HG02943 (cell line): ENCODE data around the gene ADRB1.

Experiments
- ATAC-seq: cut with Tn5 transposase; IDR thresholded peaks from one replicate; pipeline ENCODE4 v1.9.1; 2021; ENCODE audit warnings: mild to moderate bottlenecking, low read depth, moderate library complexity; ENCODE audit not compliant: unreplicated experiment

Gene ADRB1

DNA sequence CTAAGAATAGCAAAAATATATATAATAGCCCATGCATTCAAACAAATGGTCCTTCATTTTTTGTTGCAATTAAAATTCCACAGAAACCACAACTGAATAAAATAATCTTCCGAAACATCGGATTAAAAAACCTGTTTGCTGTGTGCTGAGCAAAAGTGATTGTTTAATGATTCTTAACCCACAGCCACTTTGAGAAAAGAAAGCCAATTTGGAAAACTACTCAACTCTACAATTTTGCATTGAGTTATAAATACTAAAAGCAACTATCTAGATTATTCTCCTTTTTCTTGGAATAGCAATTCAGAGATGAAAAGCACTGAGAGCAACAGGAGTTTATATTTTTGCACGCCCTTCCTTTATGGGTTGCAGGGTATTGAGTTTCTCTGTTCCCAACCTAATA is 8.0 kb downstream of the ADRB1 start:
- no peak for ATAC-seq

DNA sequence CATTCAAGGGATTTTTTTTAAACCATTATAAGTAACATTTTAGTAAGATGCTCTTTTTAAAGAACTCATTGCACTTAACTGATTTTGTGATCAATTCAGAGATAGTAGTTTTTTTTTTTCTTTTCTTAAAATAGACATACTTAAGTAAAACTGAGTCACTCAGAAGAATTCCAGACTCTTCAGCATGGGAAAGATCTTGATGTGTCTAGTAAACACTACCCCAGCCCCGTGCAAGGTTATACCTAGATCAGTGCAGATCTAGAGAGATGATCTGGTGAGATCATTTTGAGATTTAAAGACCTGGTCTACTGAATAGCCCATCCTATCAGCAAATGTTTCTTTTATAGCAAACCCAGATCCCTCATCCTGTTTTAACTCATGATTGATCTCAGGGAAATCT is 8.6 kb downstream of the ADRB1 start:
- ATAC-seq, result no peak

DNA sequence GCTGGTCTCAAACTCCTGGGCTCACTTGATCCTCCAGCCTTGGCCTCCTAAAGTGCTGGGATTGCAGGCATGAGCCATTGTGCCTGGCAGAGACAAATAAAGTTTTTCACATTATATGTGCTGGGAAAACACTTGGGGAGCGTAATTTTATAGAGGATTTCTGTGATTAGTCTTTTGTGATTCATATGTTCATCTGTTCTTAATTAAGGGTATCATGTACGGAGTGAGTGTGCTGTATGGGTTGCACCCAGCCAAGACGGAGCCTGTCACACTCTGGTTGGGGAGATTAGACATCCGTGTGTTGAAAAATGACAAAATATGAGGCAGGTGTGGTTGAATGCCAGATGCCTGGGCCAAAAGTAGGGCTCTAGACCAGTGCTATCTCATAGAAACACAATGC is 10.3 kb downstream of the ADRB1 start:
- no peak for ATAC-seq

DNA sequence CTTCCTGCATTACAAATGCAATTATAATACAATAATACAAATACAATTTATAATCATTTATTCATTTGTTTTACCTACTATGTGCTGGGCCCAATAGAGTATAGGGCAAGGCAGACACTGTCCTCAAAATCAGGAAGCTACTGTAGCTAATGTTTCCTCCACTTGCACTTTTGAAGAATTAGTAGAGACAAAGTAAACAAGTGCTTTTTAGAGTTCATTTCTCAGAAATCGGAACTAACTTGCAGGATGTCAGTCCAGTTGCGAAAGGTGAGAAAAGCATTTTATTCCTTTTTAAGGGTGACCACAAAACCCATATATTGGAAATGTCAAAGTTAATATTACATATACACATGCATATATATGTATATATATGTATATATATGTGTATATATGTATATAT is 14.2 kb downstream of the ADRB1 start:
- ATAC-seq, result no peak

DNA sequence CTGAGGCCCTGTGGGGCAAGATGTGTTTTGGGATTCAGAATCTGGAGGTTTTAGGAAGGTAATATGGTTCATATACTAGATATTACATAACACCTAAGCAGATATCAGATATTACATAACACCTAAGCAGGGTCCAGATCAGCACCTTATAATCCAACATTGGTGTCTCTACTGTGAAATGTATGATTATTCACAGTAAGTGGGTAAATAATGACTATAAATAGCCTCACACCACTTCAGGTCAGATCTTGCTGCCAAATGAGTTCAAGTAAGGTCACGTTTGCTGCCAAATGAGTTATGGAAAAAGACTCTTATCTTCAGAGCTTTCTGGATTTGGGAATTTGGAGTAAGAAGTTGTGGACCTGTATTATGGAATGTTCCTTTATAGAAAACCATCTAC is 14.6 kb downstream of the ADRB1 start:
- no peak for ATAC-seq

DNA sequence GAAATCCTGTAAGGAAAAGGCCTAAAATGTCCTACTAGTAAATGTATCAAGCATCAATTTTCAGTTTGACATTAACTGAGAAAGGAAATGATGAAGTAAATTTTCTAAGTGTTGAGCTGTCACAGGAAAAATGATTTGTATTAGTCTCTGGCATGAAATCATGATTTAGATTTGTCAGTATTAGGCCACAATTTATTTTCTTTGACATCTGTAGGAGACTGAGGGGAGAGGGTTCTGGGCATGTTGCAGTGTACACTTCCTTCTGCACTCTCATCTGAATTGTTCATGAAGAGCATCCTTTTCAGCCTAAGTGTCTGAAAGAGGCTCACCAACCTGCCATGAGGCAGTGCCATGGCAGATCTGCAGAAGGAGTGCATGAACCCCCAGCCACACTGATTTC is 15.9 kb downstream of the ADRB1 start:
- ATAC-seq, result no peak

DNA sequence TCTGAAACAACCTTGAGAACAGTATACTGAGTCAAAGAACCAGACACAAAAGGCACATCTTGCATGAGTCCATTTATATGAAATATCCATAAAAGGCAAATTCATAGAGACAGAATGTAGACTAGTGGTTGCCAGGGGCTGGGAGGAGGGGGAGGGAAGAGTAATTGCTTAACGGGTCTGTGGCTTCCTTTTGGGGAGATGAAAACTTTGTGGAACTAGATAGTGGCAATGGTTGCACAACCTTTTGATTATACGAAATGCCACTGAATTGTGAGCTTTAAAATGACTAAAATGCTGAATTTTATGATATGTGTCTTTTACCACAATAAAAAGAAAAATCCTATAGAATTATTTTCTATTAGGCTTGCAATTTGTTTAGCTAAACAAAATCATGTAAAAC is 16.8 kb downstream of the ADRB1 start:
- ATAC-seq, result no peak

DNA sequence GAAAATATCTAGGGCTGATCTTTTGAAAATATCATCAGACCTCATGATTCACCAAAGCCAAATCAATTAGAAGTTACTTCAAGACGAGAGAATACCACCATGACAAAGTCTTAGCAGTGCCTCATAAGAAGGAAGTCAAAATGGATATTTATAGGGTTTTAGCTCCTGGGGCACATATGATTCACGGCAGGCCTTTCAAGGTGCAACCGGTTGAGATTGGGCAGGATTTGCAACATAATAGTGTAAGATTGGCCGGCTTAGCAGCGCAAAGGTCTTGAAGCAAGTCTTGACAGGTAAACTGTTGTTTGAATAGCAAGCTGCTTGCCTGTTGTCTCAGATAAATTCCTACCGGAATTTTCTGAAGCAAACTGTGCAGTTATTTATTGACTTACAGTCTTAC is 17.5 kb downstream of the ADRB1 start:
- ATAC-seq, result no peak

DNA sequence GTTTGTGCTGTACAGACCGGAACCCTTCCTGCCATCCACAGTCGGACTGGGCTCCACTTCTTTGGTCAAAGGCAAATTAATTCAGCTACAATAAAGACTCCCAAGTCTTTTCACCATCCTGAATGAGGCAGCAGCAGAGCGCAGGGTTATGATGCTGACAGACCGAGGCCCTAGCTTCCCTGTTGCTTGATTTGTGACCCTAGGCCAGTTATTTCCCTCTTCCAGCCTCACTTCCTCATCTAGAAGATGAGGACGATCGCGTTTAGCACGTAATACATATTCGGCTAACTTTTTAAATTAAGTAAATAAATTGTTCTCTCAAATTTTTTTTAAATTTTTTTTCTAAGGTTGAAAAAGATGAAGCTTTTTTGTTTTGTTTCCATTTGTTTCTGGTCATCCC is 18.1 kb downstream of the ADRB1 start:
- no peak for ATAC-seq

DNA sequence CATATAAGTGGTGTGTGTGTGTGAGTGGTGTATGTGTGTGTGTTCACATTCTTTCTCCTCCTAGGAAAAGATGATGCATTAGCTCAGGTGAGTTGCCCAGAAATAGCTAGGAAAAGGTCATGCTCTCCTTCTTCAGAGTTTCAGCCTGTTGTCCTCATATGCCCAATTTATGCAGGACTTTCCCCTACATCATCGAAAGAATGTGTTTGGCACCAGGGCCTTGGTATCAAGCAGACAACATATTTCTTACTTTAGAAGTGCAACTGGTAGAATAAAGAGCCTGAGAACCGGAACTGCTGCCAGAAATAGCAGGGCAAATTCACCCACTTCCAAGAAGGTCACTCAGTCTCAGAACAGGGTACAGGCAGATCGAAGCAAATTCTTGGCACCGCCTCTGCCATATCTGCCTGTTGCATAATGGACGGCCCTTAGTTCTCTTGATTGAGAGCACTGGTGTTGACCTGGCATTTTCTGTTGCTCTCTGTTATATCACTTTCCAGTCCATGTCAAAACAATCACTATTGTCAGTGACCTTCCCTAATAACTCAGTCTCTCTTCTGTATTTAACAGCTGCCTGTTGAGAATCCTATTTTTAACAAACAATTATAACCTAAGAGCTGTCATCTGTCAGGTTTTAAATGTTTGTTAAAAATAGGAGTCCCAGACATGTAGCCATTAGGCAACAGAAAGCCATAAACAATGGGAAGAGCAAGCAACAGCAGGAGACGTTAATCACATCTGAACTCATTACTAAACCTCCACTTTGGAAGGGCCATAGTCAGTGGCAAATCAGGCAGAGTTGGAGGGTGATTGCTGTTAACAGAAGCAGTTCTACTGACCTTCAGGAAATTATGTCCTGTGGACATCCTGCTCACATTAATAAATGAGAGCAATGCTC is 20.7 kb downstream of the ADRB1 start:
- no peak for ATAC-seq

DNA sequence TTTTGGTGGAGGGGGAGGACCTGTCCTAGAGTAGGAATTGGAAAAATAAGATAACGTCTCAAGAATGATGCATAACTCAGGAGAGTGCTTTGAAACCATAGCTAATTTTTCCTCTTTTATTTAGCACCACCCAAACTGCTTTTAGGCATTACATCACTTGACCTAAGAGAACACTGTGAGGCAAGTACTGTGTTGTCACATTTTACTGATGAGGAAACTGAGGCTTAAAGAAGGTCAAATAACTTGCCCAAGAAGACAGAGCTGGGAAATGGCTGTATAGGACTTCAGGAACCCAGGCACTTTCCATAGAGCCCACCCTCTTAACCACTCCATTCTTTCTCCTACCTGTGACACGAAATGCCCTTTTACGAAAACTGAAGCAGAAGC is 21.4 kb downstream of the ADRB1 start:
- ATAC-seq, result no peak

DNA sequence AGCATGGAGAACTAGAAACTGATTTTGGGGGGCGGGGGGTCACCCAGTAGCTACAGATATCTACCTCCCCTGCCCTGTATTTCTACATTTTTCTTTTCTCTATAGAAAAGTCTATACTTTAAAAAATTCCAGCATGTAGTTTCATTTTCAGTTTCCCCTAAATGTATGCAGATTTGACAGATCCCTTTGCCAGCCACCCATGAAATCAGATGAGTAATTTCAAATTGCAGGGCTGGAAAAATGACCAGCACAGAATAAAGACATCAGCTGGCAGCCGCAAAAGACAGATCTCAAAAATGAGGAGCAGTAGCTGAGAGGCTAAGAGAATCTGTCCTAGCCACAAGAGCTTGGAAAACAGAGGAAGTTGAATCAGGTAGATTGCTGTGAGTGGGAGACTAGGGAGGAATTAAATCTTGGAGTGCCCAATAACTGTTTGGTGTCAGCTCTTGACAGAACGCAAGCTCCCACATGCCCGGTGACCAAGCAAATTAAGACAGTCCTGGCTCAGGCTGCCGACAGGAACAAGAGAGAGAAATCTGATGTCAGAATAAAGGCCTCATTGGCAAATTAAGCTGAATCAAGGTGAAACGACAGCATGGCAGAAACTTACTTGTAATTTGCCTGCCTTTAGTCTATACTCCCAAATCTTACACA is 24.5 kb downstream of the ADRB1 start:
- ATAC-seq, result no peak

DNA sequence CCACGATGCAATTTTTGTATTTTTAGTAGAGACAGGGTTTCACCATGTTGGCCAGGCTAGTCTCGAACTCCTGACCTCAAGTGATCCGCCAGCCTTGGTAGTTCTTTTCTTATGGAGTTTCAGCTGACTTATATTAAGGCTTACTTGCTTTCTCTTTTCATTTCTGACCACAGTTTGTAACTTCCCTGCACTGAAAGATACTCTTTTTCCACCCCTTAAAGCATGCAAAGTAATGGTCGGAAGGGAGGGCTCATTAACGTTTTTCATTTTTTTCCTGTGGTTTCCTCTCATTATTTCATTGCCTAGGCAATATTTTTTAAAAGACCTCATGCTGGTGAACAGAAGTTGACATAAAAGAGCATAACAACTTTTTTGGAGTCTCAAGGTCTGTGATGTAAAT is 27.0 kb downstream of the ADRB1 start:
- no peak for ATAC-seq

DNA sequence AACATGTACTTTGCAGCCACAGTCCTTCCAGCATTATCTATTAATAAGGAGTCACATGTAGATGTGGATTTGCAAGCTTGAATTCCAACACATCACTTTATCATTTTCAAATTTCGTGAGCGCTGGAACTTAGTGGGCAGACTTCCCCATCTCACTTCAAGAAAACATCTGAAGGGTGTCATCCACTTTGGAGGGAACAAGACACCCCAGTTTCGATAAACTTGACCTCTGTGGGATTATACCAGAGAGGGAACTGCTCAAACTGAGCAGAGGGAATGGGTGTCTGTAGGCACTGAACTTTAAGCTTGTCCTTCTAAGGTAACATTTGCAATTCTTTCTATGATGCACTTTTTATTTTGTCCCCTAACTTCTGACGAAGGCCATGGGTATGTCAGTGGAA is 27.5 kb downstream of the ADRB1 start:
- no peak for ATAC-seq

DNA sequence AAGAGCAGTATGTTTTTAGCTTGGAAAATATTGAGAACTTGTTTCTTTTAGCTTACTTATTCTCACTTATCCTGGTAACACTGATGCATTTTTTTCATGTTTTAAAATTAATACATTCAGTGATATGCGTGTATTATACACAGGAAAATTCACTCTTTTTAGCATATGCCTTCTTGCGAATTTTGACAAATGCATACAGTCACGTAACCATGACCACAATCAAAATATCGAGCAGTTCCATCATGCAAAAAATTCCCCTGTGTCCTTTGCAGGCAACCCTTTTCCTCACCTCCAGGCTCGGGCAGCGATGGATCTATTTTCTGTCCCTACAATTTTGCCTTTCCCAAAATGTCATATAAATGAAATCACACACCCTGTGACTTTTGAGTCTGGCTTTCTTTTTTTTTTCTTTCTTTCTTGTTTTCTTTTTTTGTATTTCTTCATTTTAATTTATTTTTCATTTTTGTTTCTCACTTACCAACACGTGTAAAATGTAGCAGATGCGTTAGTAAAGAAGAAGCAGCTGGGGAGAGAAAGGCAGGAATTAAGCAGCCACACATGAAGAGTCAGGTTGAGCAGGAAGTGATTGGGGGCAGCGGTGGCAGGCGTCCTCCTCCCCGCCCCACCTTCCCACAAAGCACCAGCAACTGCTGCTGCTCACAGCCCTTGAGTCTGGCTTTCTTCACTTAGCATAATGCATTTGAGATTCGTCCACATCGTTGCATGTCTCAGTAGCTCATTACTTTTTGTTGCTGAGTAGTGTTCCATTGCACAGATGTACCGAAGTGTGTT is 29.9 kb downstream of the ADRB1 start:
- no peak for ATAC-seq

DNA sequence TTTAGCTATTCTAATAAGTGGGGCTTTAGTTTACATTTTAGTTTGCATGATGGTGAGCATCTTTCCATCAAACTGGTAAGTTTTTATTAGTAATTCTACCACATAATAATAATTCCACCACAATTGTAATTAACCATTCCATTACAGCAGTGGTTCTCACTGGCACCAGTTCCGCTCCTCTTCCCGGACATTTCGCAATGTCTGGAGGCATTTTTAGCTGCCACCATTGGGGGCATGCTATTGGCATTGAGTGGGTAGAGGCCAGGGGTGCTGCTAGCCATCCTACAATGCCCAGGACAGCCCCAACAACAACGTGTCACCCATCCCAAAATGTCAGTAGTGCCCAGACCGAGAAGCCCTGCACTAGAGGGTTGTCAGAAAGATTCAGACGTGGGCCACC is 31.4 kb downstream of the ADRB1 start:
- ATAC-seq, result no peak

DNA sequence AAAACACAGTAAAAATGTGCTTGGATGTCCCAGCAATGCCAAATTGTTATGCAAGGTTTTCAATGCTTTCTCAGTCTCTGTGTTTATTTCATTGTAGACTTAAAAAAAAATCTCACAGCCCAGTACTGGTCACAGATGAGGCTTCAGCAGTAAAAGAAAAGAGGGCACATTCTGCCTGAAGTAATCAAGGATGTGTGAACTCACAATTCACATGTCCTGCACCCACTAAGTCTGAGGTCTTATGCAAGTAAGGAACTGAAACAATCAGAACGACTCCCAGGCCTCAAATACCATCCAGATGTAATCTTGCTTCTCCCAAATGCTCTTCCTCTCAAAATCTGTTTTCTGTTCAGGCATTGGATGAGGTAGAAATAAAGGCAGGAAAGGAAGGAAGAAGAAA is 33.7 kb downstream of the ADRB1 start:
- ATAC-seq, result no peak

DNA sequence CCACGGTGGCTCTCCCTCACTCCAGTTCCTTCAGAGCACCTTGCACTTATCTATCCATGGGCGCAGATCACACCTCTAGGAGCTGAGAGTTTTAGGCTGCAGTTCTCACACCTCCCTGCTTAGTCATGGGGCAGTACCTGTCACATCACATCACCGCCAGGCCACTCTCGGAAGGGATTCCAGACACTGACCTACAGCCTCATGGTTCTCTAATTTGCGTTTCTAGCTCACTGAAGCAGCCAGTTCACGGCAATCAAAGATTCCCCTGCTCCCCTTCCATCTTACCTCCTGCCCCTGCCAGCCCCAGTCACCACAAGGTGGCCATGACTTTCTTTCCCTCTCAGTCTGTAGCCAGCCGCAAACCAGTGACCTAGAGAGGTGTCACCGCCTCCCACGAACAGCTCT is 34.2 kb downstream of the ADRB1 start:
- ATAC-seq, result no peak

DNA sequence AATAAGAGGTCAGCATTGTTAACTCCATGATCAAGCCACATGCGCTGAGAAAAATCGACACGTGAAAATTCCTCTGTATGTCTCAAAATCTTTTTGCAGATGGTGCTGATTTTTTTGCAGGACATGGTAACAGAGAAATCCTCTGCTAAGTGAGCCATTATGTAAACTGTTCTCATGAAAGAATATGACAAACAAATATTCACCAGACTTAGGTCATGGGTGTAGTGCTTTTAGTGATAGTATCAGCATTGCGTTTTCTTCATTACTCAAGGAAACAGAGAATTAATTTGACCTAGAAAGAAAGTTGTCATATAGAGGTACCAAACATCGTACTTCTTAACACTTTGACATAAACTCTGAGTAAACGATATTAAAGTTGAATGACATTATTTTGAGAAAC is 34.7 kb downstream of the ADRB1 start:
- ATAC-seq, result no peak

DNA sequence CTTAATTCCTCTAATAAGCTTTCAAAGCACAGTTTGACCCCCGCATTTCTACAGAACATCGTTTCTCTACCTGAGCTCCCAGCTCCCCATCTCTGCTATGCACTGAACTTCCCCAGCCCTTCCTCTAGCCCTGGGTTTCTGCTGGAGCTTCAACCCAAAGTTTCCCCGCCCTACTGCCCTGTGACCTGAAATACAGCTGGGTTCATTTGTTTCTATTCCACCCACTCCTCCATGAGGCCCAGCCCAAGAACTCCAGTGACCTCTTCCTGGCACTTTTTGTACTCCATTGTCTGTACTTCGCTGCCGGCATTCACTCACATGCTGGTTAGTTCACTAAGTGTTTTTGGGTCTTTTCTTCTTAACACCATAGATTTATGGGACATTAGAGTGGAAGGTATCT is 35.8 kb downstream of the ADRB1 start:
- ATAC-seq, result no peak

DNA sequence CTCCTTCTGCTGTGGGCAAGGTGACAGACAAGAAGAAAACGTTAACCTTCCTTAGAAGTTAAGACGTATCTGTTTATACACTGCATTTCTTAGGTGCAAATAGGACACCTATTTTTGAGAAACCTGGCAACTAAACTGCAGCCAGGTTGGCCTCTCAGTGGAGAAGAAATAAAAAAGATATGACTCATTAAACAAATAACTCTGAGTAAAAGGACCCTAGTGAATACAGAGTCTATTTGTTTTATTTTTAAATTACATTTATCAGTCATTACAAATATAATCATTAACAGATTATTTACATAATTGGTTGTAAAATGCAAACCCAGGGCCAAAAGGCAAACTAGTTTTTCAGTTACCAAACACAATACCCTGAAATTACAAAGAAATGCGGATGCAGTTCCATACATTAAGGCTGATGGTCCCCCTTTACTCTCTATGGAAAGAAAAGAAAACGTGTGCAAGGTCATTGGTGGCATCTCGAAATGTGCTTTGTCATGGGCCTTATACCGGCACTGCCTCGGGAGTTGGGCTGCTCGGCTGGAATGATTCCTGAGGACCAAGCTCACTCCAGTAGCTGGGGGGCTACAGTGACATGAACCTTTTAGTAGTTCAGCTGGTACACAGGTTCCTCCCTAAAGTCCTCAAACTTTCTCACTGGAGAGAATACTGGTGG is 38.4 kb downstream of the ADRB1 start:
- no peak for ATAC-seq
